ENCODE measurements around the gene CHRNA4.

GRCh38 chr20:63359164-63359934 lies 1.8 kb downstream of the CHRNA4 start:
- no peak for TF ChIP-seq CTCF (IDR thresholded peaks at IDR 0.05)
- TF ChIP-seq POLR2A (IDR thresholded peaks at IDR 0.05) = no peak
- TF ChIP-seq EP300 (IDR thresholded peaks at IDR 0.05) = no peak
